HepG2 (cell line): ENCODE data around the gene BAZ2A. TPM values are rescaled to one million over a fixed set of nuclear protein-coding genes. Genes with fewer than 3 reads are reported as not detected.

Source experiments
- ATAC-seq: fragments of 200-7000 bp; cut with Tn5 transposase; 3 replicates; pipeline ENCODE4 v1.9.1; 2020; ENCODE audit warnings: mild to moderate bottlenecking, moderate library complexity
- BruUV-seq: library from RNA; stranded (reverse); fragments of 400-500 nt; replicated peaks from 2 replicates; lab custom pipeline; 2021; lab: Mats Ljungman, UMichigan
- CTCF ChIA-PET: fragments of 300-600 bp; formaldehyde crosslinking; extraction: SDS; loops from one replicate; lab custom pipeline; 2021; ENCODE audit warnings: low total read pairs, inconsistent platforms, low intra/inter-chr PET ratio; lab: Yijun Ruan, JAX
- POLR2A ChIA-PET: fragments of 350-600 bp; sonication (Branson Sonifier 250); formaldehyde crosslinking; loops from one replicate; lab custom pipeline; 2020; ENCODE audit warnings: antibody characterized with exemption, inconsistent platforms; lab: Yijun Ruan, JAX
- DNase-seq: peaks from one replicate; pipeline ENCODE4 v3.0.0-alpha.2; 2015; ENCODE audit warnings: low spot score
- FAIRE-seq: peaks from 3 replicates; lab custom pipeline; 2011; peaks lifted over from hg19 to GRCh38; lab: Jason Lieb, UNC
- H2AFZ ChIP-seq: one replicate; pipeline ENCODE4 v1.6.1; 2011; ENCODE audit warnings: low read length, inconsistent platforms
- H3K27ac ChIP-seq: fragments of 300-600 bp; 3 replicates; pipeline ENCODE4 v1.8.0; 2011; ENCODE audit warnings: mixed run types, mild to moderate bottlenecking, mixed read lengths, low read length, inconsistent platforms; ENCODE audit not compliant: insufficient read depth; ENCODE audit errors: extremely low read length
- H3K27me3 ChIP-seq, 2 experiments: fragments of 200-600 bp in 1 of 2; 2 replicates in 1 of 2; 3 replicates in 1 of 2; pipeline versions ENCODE4 v1.6.0 to v1.8.0; 2011; ENCODE audit warnings: low read length in 2 of 2, mild to moderate bottlenecking in 2 of 2, moderate library complexity in 2 of 2, inconsistent platforms in 1 of 2; ENCODE audit not compliant: insufficient read depth in 2 of 2, control insufficient read depth in 1 of 2
- H3K36me3 ChIP-seq, 2 experiments: fragments of 200-600 bp in 1 of 2; replicated peaks in 1 of 2; 2 replicates in 1 of 2; 3 replicates in 1 of 2; pipeline versions ENCODE4 v1.5.1 to v1.8.0; 2011; ENCODE audit warnings: low read length in 2 of 2, inconsistent platforms in 1 of 2; ENCODE audit not compliant: insufficient read depth in 2 of 2, control insufficient read depth in 1 of 2
- H3K4me1 ChIP-seq: 2 replicates; pipeline ENCODE4 v1.5.1; 2012; ENCODE audit warnings: low read length, inconsistent platforms; ENCODE audit not compliant: insufficient read depth
- H3K4me2 ChIP-seq: 2 replicates; pipeline ENCODE4 v1.6.0; 2011; ENCODE audit warnings: low read depth, low read length, inconsistent platforms
- H3K4me3 ChIP-seq, 3 experiments: fragments of 200-600 bp in 1 of 3; sonication (generic), shearing (Covaris generic) in 1 of 3; replicated peaks in 1 of 3; 2 replicates each; pipeline ENCODE4 v1.5.1; 2011 to 2016; ENCODE audit warnings: low read length in 3 of 3, inconsistent platforms in 2 of 3, low read depth in 2 of 3, mild to moderate bottlenecking in 2 of 3, control low read depth in 1 of 3, mixed read lengths in 1 of 3; ENCODE audit not compliant: insufficient read depth in 1 of 3
- H3K79me2 ChIP-seq: one replicate; pipeline ENCODE4 v1.6.1; 2011; ENCODE audit warnings: low read length, inconsistent platforms; ENCODE audit not compliant: insufficient read depth
- H3K9ac ChIP-seq: 2 replicates; pipeline ENCODE4 v1.6.0; 2011; ENCODE audit warnings: mild to moderate bottlenecking, low read depth, low read length, inconsistent platforms; ENCODE audit not compliant: insufficient read depth
- H3K9me3 ChIP-seq: 2 replicates; pipeline ENCODE4 v1.5.1; 2012; ENCODE audit warnings: mild to moderate bottlenecking, low read length
- H4K20me1 ChIP-seq: 2 replicates; pipeline ENCODE4 v1.6.0; 2011; ENCODE audit warnings: inconsistent platforms, mild to moderate bottlenecking, low read length, moderate library complexity; ENCODE audit not compliant: insufficient read depth
- CBX5 ChIP-seq: sonication (generic); formaldehyde crosslinking; IDR thresholded peaks from 2 replicates; pipeline ENCODE4 v1.4.0; 2020; ENCODE audit warnings: missing genetic modification reagents, borderline replicate concordance
- POLR2AphosphoS2 ChIP-seq: IDR thresholded peaks from 2 replicates; pipeline ENCODE4 v1.6.1; 2011; ENCODE audit warnings: low read depth, low read length, improper control_type of control experiment
- RARG ChIP-seq: sonication (generic); formaldehyde crosslinking; IDR thresholded peaks from 2 replicates; pipeline ENCODE4 v1.4.0; 2020; ENCODE audit warnings: low read depth, mild to moderate bottlenecking, missing genetic modification reagents
- SIN3A ChIP-seq: IDR thresholded peaks from 2 replicates; pipeline ENCODE4 v1.6.1; 2011; ENCODE audit warnings: low read depth, mild to moderate bottlenecking, control low read depth, low read length, borderline replicate concordance
- ZFAT ChIP-seq: sonication (generic); formaldehyde crosslinking; conservative IDR thresholded peaks from 2 replicates; pipeline ENCODE4 v1.8.1; 2023; ENCODE audit warnings: missing genetic modification reagents, inconsistent platforms
- ZNF562 ChIP-seq: sonication (generic); formaldehyde crosslinking; IDR thresholded peaks from 2 replicates; pipeline ENCODE4 v1.8.0; 2022; ENCODE audit warnings: missing genetic modification reagents, borderline replicate concordance
- ZNF713 ChIP-seq: sonication (generic); formaldehyde crosslinking; IDR thresholded peaks from 2 replicates; pipeline ENCODE4 v1.4.0; 2020; ENCODE audit warnings: mild to moderate bottlenecking, missing genetic modification reagents
- WGBS: methylation state at CpG from one replicate; pipeline ENCODE4 v1.1.6; 2017; ENCODE audit warnings: low lambda C conversion rate; 5-methylcytosine and 5-hydroxymethylcytosine counted together
- in situ Hi-C: cut with HindIII; loops from 2 replicates; pipeline ENCODE4 v1.10.0; 2017; ENCODE audit warnings: low pct_unique_long_range_greater_than_20kb; ENCODE audit not compliant: extremely low pct_ligation_motif_present
- intact Hi-C: fragments of 100-400 bp; cut with micrococcal nuclease; formaldehyde crosslinking; loops from one replicate; pipeline ENCODE4 v1.10.0; 2022; ENCODE audit not compliant: unreplicated experiment
- polyA plus RNA-seq, 8 experiments: library from polyadenylated mRNA; depleted of rRNA in 3 of 8; stranded (reverse) in 7 of 8; unstranded in 1 of 8; fragments of >200 nt; fragmentation: Illumina TruSeq in 4 of 8; extraction: Trizol in 4 of 8; gene quantifications; 2 replicates each; pipeline versions ENCODE4 v1.2.1 to v1.2.3, GENCODE V29; 2011 to 2016; ENCODE audit warnings: low read depth in 4 of 8, missing spikeins in 1 of 8, mixed read lengths in 1 of 8; ENCODE audit not compliant: insufficient read depth in 1 of 8
- total RNA-seq, 5 experiments: library from RNA; depleted of rRNA; stranded (reverse); fragments of >200 nt; fragmentation: Illumina TruSeq; extraction: Trizol; gene quantifications; 2 replicates each; pipeline ENCODE4 v1.2.3, GENCODE V29; 2016; ENCODE audit warnings: low read depth in 1 of 5
- TF ChIP-seq, protein P1 (sequence below): IDR thresholded peaks from 2 replicates; pipeline ENCODE4 v1.6.1; 2016; ENCODE audit warnings: missing genetic modification reagents, missing compliant biosample characterization
- TF ChIP-seq, protein P2 (sequence below): sonication (generic); formaldehyde crosslinking; IDR thresholded peaks from 2 replicates; pipeline ENCODE4 v1.5.0; 2020; ENCODE audit warnings: missing genetic modification reagents
- TF ChIP-seq, protein P3 (sequence below): sonication (generic); formaldehyde crosslinking; IDR thresholded peaks from 2 replicates; pipeline ENCODE4 v1.4.0; 2020; ENCODE audit warnings: mild to moderate bottlenecking, missing genetic modification reagents

BAZ2A gene
- total and polyA plus RNA-seq, 2 of the 13 experiments (the other 11 are each of a cell fraction or from before 2014, with no cell fraction given) = 21.8 to 73.5 TPM

DNA sequence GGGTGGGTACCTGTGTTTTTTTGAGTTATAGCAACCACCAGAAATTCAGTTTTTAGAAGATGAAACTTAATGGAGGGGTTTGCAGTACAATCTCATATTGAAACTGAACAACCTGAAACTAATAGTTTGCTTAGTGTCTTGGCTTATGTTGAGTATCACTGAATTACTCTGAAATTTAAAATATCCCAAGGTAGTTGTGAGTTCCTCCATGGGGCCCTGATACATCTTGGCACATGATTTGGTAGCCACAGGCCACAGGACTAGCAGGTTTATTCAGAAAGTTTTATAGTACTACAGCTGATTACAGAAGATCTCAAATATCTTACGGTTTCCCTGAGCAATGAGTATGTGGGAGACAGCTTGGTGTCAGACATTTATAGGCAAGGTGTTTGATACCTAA is 47.6 kb upstream of the BAZ2A start:
- ChIA-PET POLR2A (interaction anchor here (0.8 to 1.6 kb wide), 3 partner anchors 9 to 32 kb away, joined by 3 to 7 read pairs (median 4); partner anchors contain the start of genes ATP5F1B and PTGES3), CTCF (no interaction called here)
- Histone ChIP-seq H3K9me3 (no peaks in the 10 kb centered on the region), H3K27ac (no peak overlapping the region), H2AFZ (no peak overlapping the region), H3K4me1 (peaks cover 75% of the 10 kb centered on the region), H3K4me3 (no peak overlapping the region), H4K20me1 (peaks cover 70% of the 10 kb centered on the region), H3K27me3 (no peaks in the 10 kb centered on the region), H3K79me2 (peaks cover 92% of the 10 kb centered on the region), H3K36me3 (peaks cover 6 to 31% of the 10 kb centered on the region in 2 experiments; a peak in 3 of 5 replicates), H3K4me2 (no peak overlapping the region), H3K9ac (no peak overlapping the region)
- FAIRE-seq (no peak), DNase-seq (no peak), ATAC-seq (no peak)
- BruUV-seq = no TSS peak
- WGBS = 100% methylated on average over 1 of the region's 1 CpG
- TF ChIP-seq, protein P1, sequence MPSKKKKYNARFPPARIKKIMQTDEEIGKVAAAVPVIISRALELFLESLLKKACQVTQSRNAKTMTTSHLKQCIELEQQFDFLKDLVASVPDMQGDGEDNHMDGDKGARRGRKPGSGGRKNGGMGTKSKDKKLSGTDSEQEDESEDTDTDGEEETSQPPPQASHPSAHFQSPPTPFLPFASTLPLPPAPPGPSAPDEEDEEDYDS (CRISPR knock-in tag) = no peak
- TF ChIP-seq RARG (CRISPR knock-in tag) (no peak), ZNF562 (CRISPR knock-in tag) (no peak), ZFAT (CRISPR knock-in tag) (no peak), ZNF713 (CRISPR knock-in tag) (no peak), POLR2AphosphoS2 (no peak), CBX5 (CRISPR knock-in tag) (no peak), SIN3A (no peak)
- TF ChIP-seq, protein P2, sequence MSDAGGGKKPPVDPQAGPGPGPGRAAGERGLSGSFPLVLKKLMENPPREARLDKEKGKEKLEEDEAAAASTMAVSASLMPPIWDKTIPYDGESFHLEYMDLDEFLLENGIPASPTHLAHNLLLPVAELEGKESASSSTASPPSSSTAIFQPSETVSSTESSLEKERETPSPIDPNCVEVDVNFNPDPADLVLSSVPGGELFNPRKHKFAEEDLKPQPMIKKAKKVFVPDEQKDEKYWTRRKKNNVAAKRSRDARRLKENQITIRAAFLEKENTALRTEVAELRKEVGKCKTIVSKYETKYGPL (CRISPR knock-in tag) = no peak
- TF ChIP-seq, protein P3, sequence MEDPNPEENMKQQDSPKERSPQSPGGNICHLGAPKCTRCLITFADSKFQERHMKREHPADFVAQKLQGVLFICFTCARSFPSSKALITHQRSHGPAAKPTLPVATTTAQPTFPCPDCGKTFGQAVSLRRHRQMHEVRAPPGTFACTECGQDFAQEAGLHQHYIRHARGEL (CRISPR knock-in tag) = no peak
- in situ Hi-C loops (no loop called here), intact Hi-C loops (no loop called here)
